ENCODE data around the gene VPS29. TPM values are rescaled to one million over a fixed set of nuclear protein-coding genes. Genes with fewer than 3 reads are reported as not detected.

The VPS29 gene
- total and polyA plus RNA-seq, 2 of the 8 experiments (the other 6 are each of a cell fraction or from before 2014, with no cell fraction given): 59.0 to 74.6 TPM

DNA sequence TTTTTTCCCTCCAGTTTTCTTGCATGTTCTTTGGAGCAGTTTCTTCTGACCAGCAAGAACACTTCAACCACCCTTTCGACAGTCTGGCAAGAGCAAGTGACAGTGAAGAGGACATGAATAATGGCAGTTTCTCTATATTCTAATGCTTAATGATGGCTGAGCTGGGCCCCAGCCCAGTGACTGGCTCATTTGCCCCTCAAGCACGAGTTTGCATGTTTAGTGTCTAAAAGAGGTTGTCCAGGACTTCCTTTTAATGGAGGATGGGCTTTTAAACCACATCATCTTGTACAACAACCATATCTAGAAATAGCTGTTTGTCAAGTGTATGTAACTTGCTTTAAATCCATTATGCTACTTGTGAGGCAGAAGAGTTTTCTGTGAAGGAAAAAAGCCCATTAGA lies 28.6 kb upstream of the VPS29 start:
- Histone ChIP-seq H3K27me3 (replicated peaks in 1 of 4; ENCODE audit: control insufficient read depth in 3 of 4, extremely low read depth in 1 of 4, insufficient read depth in 3 of 4, low read length in 3 of 4) (no peaks in the 10 kb centered on the region), H3K23me2 (ENCODE audit: low read depth, low read length) (no peaks in the 10 kb centered on the region), H4K91ac (replicated peaks; ENCODE audit: insufficient read length, low read length) (no peak overlapping the region), H2BK5ac (ENCODE audit: low read depth, low read length) (no peak overlapping the region), H4K20me1 (replicated peaks in 1 of 2; ENCODE audit: control insufficient read depth in 1 of 2, insufficient read depth in 2 of 2, low read length in 2 of 2) (peaks cover 1 to 2% of the 10 kb centered on the region in 2 experiments), H2AK5ac (ENCODE audit: low read depth, low read length) (no peak overlapping the region), H4K8ac (ENCODE audit: extremely low read depth, insufficient read depth, low read length) (no peak overlapping the region), H3K4me3 (ENCODE audit: extremely low read depth in 1 of 4, insufficient read depth in 2 of 4, low read depth in 3 of 4, low read length in 4 of 4) (no peak overlapping the region), H3K9ac (replicated peaks in 1 of 4; ENCODE audit: extremely low read depth in 1 of 4, low read depth in 3 of 4, low read length in 3 of 4) (no peak overlapping the region), H3K9me3 (ENCODE audit: insufficient read depth in 2 of 2, low read depth in 1 of 2, low read length in 1 of 2) (no peaks in the 10 kb centered on the region), H2BK120ac (replicated peaks; ENCODE audit: low read depth, low read length) (no peak overlapping the region), H3K4ac (replicated peaks; ENCODE audit: insufficient read length, low read depth, low read length) (no peak overlapping the region), H3K4me2 (ENCODE audit: insufficient read depth in 1 of 2, low read depth in 2 of 2, low read length in 2 of 2) (no peak overlapping the region), H3K79me1 (ENCODE audit: low read depth, low read length) (no peaks in the 10 kb centered on the region), H4K5ac (ENCODE audit: insufficient read length, low read depth, low read length) (no peak overlapping the region), H3K23ac (ENCODE audit: insufficient read length) (no peak overlapping the region), H3K18ac (ENCODE audit: extremely low read depth, low read length) (no peak overlapping the region), H3K27ac (ENCODE audit: low read depth, low read length) (no peak overlapping the region), H3K79me2 (ENCODE audit: control insufficient read depth in 1 of 2, insufficient read depth in 2 of 2, low read length in 2 of 2) (no peaks in the 10 kb centered on the region), H3K56ac (replicated peaks; ENCODE audit: insufficient read length, low read depth, low read length) (no peak overlapping the region), H2AFZ (ENCODE audit: low read length) (no peak overlapping the region), H2BK15ac (ENCODE audit: low read length) (no peak overlapping the region), H3K36me3 (ENCODE audit: control insufficient read depth in 2 of 4, insufficient read depth in 4 of 4, low read length in 3 of 4) (peaks cover 0 to 2% (median 0%) of the 10 kb centered on the region in 4 experiments; a peak in 2 of 8 replicates), H3K4me1 (replicated peaks in 1 of 4; ENCODE audit: control insufficient read depth in 3 of 4, insufficient read depth in 4 of 4, low read length in 3 of 4) (no peaks in the 10 kb centered on the region), H2BK20ac (ENCODE audit: low read length) (no peak overlapping the region), H3K14ac (ENCODE audit: insufficient read length) (no peak overlapping the region), H2BK12ac (ENCODE audit: low read depth, low read length) (no peak overlapping the region)
- POLR2A ChIA-PET (ENCODE audit: partially characterized antibody): interaction anchor here (1.4 kb wide), 1 partner anchor 62 kb away, joined by 3 read pairs; the partner anchor contains the start of genes FAM216A and GPN3
- DNase-seq (ENCODE audit: low read depth in 1 of 2, low spot score in 2 of 2) (no peak), FAIRE-seq (no peak)
- TF ChIP-seq, protein P1, sequence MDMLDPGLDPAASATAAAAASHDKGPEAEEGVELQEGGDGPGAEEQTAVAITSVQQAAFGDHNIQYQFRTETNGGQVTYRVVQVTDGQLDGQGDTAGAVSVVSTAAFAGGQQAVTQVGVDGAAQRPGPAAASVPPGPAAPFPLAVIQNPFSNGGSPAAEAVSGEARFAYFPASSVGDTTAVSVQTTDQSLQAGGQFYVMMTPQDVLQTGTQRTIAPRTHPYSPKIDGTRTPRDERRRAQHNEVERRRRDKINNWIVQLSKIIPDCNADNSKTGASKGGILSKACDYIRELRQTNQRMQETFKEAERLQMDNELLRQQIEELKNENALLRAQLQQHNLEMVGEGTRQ (IDR thresholded peaks at IDR 0.05; ENCODE audit: low read length): no peak
- WGBS, 2 experiments (ENCODE audit: extremely low coverage in 1 of 2, insufficient coverage in 1 of 2, insufficient read length in 1 of 2, insufficient replicate concordance in 2 of 2, low coverage in 1 of 2, low lambda C conversion rate in 2 of 2, missing lambda C conversion rate in 1 of 2): 85% methylated on average over 2 of the region's 2 CpGs; no CpG with 5 or more reads in 1 of the 2 experiments
- CTCF ChIA-PET (ENCODE audit: partially characterized antibody): interaction anchor here (1.0 kb wide), 1 partner anchor 18 kb away, joined by 3 read pairs; no protein-coding TSS in a partner anchor
